Measurements from ENCODE around the gene TBC1D10B. TPM values are rescaled to one million over a fixed set of nuclear protein-coding genes. Genes with fewer than 3 reads are reported as not detected.
A peak's percentile ranks its signal among the peaks of the same experiment; 100 is the strongest.

TBC1D10B gene, protein sequence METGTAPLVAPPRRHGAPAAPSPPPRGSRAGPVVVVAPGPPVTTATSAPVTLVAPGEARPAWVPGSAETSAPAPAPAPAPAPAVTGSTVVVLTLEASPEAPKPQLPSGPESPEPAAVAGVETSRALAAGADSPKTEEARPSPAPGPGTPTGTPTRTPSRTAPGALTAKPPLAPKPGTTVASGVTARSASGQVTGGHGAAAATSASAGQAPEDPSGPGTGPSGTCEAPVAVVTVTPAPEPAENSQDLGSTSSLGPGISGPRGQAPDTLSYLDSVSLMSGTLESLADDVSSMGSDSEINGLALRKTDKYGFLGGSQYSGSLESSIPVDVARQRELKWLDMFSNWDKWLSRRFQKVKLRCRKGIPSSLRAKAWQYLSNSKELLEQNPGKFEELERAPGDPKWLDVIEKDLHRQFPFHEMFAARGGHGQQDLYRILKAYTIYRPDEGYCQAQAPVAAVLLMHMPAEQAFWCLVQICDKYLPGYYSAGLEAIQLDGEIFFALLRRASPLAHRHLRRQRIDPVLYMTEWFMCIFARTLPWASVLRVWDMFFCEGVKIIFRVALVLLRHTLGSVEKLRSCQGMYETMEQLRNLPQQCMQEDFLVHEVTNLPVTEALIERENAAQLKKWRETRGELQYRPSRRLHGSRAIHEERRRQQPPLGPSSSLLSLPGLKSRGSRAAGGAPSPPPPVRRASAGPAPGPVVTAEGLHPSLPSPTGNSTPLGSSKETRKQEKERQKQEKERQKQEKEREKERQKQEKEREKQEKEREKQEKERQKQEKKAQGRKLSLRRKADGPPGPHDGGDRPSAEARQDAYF
- 26.0 TPM for total RNA-seq
- long read RNA-seq, transcript TBC1D10B-201 (9 exons, 3,350 nt) = major isoform, 21 of 26 reads
- long read RNA-seq, partial matches to known transcripts = 2 of 26 reads
- long read RNA-seq, other reads (novel, unspliced or antisense) = 3 of 26 reads

- intact Hi-C loops (cut with DNase I) = no loop called here
- peak; percentile 94 for ATAC-seq
These were observed at the start of gene TBC1D10B for GRCh38 chr16:30370456-30371247. Gene TBC1D10B, minus strand, starts transcription at chr16:30370494. Its CDS starts 311 bp downstream, at chr16:30370183.

DNA sequence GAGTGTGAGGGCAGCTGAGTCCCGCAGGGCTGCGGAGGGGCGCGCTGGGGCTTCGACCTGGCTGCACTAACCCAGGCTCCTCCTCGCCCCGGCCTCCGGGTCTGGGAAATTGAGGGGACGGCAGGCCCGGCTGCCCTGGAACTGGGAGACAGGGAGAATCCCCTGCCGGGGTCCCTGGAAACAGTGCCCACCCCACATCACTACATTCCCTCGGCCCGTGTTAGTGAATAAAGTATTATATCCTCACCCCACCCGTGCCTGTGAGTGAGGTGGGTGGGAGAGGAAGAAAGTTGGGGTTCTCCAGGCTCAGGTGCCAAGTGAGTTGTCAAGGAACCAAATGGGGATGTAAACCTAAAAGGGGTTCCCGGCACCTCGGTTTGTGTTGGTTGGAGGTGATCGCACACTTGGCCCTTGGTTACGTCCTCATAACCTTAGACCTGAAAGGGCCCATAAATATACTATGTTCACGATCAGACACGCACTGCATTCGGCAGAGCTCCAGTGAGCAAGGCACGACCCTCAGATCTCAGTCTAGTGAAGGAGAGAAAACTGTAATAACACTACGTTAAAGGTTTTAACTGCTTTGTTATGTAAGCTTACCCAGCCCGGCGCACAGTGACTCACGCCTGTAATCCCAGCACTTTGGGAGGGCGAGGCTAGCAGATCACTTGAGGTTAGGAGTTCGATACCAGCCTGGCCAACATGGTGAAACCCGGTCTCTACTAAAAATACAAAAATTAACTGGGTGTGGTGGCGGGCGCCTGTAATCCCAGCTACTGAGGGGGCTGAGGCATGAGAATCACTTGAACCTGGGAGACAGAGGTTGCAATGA lies 48.3 kb upstream of the TBC1D10B start:
- ATAC-seq = no peak
- no peak for DNase-seq (ENCODE audit: missing footprints)
- intact Hi-C loops (cut with DNase I) = no loop called here

More at GRCh38 chr16:30370456-30371247, at the start of gene TBC1D10B:
- DNase-seq (ENCODE audit: missing footprints) = peak; percentile 97

- peak; percentile 94 for ATAC-seq
- intact Hi-C loops (cut with DNase I) = no loop called here
These were observed 47.4 kb upstream of the TBC1D10B start for GRCh38 chr16:30417529-30418349.

GRCh38 chr16:30416624-30417528 lies 46.6 kb upstream of the TBC1D10B start:
- DNase-seq (ENCODE audit: missing footprints) = no peak
- no peak for ATAC-seq
- intact Hi-C loops (cut with DNase I) = no loop called here

More at GRCh38 chr16:30417529-30418349, 47.4 kb upstream of the TBC1D10B start:
- peak; percentile 92 for DNase-seq (ENCODE audit: missing footprints)

- no peak for DNase-seq (ENCODE audit: missing footprints)
- intact Hi-C loops (cut with DNase I) = no loop called here
- no peak for ATAC-seq
These were observed 45.8 kb upstream of the TBC1D10B start for GRCh38 chr16:30416047-30416603.

DNA sequence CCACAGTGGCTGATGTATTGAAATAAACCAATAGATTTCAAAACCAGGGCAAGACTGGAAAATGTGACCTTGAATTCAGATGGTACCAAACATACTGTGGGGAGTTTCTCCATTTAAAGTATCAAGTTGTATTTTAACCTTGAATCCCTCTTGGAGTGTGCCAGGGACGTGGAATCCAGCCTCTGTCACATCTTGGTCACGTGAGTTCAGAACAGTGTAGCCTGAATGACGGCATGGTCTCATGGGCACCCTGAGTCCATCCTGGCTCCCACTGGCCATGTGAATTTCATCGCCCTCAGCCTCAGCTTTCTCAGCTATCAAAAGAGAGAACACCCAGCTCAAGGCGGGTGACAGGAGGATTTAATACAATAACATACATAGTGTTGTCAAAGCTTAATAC lies 43.9 kb upstream of the TBC1D10B start:
- no peak for ATAC-seq
- intact Hi-C loops (cut with DNase I) = no loop called here
- DNase-seq (ENCODE audit: missing footprints) = no peak

DNA sequence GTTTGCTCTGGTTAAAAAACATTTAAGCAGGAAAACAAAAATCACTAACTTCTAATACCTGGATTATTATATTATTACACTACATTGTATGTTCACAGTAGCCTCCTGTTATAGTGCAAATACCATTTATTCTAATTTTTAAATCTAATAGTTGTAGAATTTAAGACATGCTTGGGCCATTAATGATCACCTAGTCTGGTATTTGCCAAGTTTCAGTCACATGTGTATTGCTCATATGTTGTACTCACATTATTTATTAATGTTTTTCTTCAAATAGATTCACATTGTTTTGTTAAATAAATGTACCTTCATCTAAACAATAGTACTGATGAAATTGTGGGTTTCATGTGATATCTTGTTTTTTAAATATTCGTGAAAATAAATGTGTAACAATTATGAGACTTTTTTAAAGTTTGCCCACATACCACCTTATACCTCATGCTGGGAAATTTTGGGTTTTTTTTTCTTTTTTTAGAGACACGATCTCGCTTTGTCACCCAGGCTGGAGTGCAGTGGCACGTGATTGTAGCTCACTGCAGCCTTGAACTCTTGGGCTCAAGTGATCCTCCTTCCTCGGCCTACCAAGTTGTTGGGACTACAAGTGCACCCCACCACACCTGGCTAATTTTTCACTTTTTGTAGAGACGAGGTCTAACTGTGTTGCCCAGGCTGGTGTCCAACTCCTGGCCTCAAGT lies 43.0 kb upstream of the TBC1D10B start:
- DNase-seq (ENCODE audit: missing footprints) (no peak), ATAC-seq (no peak)
- intact Hi-C loops (cut with DNase I) = no loop called here

GRCh38 chr16:30409125-30410060 lies 39.1 kb upstream of the TBC1D10B start:
- peak; percentile 92 for DNase-seq (ENCODE audit: missing footprints)
- intact Hi-C loops (cut with DNase I) = loop anchor here (5.0 kb wide), 1 partner anchor 312 kb away; the partner anchor contains the start of gene YPEL3
- peak; percentile 79 for ATAC-seq

DNA sequence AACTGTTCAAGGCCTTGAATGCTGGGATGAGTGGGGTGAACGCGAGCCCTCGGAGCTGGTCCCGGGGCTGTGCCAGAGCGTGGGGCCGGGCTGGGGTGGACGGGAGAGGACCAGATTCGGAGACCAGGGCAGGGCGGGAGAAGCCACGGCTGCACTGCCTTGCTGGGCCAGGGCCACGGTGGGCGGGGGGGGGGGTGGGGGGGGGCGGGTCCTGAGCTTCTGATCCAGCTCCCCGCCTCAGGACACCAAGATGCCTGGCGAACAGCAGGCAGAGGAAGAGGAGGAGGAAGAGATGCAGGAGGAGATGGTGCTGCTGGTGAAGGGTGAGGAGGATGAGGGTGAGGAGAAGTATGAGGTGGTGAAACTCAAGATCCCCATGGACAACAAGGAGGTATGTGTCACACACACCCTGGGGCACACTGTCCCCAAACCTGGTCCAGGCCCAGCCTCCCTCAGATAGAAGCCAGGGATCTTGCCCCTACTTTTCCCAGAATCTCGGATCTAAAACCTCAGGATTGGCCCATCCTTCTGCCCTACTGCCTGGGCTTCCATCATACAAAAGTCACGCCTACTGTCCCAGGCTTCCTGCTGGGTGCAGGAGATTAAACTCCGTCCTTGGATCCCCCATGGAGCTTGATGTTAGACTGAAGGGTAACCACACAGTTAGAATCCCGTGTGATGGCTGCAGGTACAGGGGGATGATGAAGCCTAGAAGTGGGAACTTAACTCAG lies 37.7 kb upstream of the TBC1D10B start:
- ATAC-seq = peak; percentile 24
- intact Hi-C loops (cut with DNase I) = loop anchor here (5.0 kb wide), 1 partner anchor 311 kb away; the partner anchor contains the start of gene YPEL3
- DNase-seq (ENCODE audit: missing footprints) = no peak

- ATAC-seq (peak; percentile 97), DNase-seq (ENCODE audit: missing footprints) (peak; percentile 97)
- intact Hi-C loops (cut with DNase I) = loop anchor here (5.0 kb wide), 1 partner anchor 310 kb away; the partner anchor contains the start of gene YPEL3
These were observed 37.0 kb upstream of the TBC1D10B start, which contains the start of gene ZNF771 for GRCh38 chr16:30407102-30407803. Gene ZNF771, plus strand, starts transcription at chr16:30407606. Its CDS starts 448 bp downstream, at chr16:30408054.

- DNase-seq (ENCODE audit: missing footprints) (no peak), ATAC-seq (no peak)
- intact Hi-C loops (cut with DNase I) = loop anchor here (5.0 kb wide), 1 partner anchor 309 kb away; the partner anchor contains the start of gene YPEL3
These were observed 36.5 kb upstream of the TBC1D10B start for GRCh38 chr16:30406795-30407101.

GRCh38 chr16:30401768-30402425 lies 31.6 kb upstream of the TBC1D10B start:
- ATAC-seq (no peak), DNase-seq (ENCODE audit: missing footprints) (no peak)
- intact Hi-C loops (cut with DNase I) = no loop called here

Measured in Right ventricle myocardium inferior (tissue), 1 donor.